ENCODE results near the gene SLC49A4.

SLC49A4 gene

GRCh38 chr3:122912772-122913538 lies 118.1 kb downstream of the SLC49A4 start:
- no peak for DNase-seq

DNA sequence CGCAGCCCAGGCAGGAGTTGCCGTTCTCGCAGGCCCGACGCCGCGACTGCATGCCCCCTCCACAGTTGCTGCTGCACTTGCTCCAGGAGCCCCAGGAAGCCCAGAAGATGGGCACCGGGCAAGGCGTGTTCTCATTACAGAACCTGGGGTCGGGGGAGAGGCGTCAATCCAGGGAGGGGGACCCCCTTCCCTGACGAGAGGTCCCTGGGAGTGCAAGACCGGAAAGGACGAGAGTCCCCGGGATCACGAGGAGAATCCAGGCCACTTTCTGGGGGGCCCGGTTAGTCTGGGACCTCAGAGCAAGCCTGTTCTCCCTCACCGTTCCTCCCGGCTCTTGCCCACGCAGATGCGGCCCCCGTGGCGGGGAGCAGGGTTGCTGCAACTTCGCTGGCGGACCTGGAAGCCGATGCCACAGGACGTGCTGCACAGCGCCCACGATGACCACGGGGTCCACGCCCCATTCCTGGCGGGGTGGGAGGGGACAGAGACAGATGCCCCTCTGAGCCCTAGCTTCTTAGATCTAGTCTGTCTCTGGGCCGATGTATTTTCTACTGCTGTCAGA lies 118.8 kb downstream of the SLC49A4 start:
- no peak for DNase-seq

- DNase-seq = no peak
Observed at GRCh38 chr3:122915300-122916055, 120.6 kb downstream of the SLC49A4 start.

- DNase-seq = no peak
Observed at GRCh38 chr3:122916084-122916483, 121.2 kb downstream of the SLC49A4 start.

- no peak for DNase-seq
Observed at GRCh38 chr3:122916580-122916979, 121.7 kb downstream of the SLC49A4 start.

DNA sequence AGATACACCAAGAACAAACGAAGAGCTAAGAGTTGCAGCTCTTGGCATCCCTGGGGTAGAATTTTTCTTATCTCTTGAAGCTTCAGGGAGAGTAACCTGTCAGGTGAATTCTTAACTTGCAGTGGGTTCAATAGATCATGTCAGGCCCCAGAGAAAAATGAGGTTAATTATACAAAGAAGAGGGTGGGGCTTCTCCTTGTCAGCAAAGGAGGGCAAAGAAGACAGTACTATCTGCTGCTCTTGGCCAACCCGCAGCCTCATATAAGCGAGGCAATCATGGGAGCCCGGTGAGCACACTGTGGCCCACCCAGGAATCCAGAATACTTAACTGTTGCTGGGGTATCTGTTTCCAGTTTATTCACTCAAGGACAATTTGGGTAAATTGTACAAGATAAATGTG lies 122.5 kb downstream of the SLC49A4 start:
- DNase-seq = no peak

DNA sequence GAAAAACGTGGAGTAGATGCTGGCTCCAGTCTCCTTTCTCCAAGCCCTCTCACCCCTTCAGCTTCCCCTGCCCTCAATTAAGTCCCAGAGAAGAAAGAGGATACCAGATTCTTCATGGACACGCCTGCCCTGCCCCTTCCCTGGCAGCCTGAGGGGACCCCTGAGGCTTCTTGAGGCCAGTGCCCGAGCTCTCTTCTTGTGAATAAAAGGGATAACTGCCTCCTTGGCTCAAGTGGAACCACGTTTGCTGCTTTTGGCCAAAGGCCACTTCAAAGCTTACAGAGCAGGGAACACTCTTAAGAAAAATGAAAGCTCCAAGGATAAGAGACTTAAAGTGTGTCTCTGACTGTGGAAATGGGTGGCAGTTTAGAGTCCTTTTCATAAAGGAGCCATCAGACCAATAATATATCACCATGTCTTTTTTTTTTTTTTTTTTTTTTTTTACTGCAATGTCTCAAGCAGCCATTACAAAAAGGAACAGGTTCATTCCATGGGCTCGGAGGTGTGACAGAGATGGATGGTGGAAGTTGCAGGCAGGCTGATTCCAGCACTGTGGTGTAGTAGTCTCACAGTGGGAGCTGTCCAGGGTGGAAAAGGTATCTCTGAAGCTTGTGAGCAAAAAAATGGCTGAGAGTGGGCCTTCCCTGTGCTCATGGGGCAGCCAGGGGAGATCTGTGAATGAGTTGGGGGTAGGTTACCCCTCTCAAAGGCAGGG lies 123.9 kb downstream of the SLC49A4 start:
- DNase-seq = no peak

GRCh38 chr3:122919291-122919610 lies 124.4 kb downstream of the SLC49A4 start:
- no peak for DNase-seq

GRCh38 chr3:122920986-122921385 lies 126.1 kb downstream of the SLC49A4 start:
- DNase-seq = no peak

DNA sequence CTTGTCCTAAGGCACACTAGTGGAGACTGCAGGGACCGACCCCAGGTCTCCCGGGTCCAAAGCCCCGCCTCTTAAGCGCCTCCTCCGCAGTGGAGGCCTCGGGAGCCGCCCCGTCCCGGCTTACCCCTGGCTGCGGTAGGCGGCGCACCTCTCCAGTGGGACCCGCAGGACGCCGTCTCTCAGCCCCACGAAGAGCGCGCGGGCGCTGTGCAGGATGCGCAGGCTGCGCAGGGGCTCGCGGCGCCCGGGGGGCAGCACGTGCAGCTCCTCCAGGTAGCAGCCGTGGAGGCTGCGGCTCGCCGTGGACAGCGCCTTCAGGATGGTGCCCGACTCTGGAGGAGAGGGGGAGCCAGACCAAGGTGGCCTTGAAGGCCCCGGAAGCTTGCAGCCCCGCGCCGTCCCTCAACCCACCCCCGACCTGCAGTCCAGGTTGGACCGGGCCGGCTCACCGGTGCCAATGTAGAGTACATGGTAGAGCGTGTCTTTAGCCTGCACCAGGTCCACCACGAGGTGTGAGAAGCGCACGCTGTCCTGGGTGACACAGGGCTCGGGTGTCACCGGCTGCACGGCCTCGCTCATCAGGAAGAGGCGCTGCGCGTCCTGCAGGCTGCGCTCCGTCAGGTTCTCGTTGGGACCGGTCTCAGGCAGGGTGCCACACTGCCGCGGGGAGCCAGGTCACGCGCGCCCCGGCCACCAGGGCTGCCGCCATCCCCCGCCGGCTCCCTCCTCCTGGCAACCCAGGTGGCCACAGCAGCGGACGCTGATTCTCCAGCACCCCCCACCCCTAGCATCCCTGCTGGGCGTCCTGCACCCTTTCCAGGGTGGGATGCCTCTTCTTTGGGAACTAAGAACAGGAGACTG lies 127.2 kb downstream of the SLC49A4 start:
- no peak for DNase-seq

DNA sequence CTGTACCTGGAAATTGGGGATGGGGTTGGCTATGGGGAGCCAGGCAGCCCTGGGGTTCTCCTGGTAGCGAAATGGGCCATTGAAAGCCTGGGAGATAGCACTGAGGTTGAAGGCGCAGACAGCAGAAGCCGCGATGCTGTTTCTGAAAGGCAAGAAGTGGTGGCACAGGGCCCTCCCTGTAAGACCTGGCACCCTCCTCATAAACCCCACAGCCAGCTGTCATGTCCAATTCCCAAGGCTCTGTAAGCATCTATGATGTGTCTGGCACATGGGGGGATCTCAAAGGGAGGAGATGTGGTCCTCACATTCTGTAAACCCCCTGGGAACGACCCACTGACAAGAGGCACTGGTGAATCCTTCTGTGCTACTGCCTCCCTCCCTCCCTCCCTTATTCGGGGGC lies 128.7 kb downstream of the SLC49A4 start:
- DNase-seq = no peak

- DNase-seq = no peak
Observed at GRCh38 chr3:122924056-122924455, 129.2 kb downstream of the SLC49A4 start.

- no peak for DNase-seq
Observed at GRCh38 chr3:122925756-122926155, 130.9 kb downstream of the SLC49A4 start.

GRCh38 chr3:122926322-122926721 lies 131.5 kb downstream of the SLC49A4 start:
- no peak for DNase-seq

DNA sequence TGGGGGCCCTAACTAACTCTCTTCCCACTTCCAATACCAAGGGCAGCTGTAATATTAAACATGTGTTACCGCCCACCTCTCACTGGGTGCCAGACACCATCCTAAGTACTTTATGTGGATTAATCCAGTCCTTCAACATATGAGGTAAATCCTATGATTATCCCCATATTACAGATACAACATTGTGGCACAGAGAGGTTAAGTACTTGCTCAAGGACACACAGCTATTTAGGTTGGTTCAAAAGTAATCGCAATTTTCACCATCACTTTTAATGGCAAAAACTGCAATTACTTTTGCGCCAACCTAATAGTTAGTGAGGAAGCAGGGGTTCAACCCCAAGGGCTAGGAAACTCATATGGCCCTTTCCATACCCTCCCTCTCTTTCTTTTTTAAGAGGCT lies 131.9 kb downstream of the SLC49A4 start:
- no peak for DNase-seq

- no peak for DNase-seq
Observed at GRCh38 chr3:122927726-122928125, 132.9 kb downstream of the SLC49A4 start.

DNA sequence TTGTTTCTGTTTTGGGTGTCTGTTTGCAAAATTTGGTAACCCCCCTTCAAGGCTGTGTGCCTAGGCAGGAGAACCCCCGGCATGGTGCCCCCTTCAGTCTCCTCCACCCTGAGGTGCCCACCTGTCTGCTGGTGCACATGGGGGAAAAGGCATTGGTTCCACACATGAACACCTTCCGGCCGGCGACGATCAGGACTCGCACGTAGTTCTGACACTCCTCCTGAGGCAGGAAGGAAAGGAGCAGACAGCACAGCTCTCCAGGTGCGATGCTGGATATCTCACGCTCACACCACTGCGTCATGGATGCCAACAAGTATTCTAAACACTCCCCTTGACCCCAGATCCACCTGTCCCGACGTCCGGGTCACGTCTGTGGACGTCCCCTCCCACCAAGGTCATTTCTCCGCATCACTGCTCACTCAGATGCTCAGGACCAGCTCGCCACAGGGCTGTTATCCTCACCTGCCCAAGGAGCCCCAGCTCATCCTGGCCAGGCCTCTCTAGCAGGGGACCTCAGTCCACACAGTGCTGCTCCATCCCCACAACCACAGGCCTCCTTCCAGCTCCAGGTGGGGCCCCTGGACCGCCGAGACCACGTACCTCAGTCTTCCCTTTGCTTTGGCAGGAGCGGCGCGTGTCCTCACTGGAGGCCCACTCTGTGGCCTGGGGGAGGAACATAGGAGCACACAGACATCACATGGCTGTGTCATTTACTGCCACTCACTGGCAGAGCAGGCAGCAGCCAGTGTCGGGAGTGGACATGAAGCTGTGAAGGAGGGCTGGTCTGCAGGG lies 133.7 kb downstream of the SLC49A4 start:
- no peak for DNase-seq

DNA sequence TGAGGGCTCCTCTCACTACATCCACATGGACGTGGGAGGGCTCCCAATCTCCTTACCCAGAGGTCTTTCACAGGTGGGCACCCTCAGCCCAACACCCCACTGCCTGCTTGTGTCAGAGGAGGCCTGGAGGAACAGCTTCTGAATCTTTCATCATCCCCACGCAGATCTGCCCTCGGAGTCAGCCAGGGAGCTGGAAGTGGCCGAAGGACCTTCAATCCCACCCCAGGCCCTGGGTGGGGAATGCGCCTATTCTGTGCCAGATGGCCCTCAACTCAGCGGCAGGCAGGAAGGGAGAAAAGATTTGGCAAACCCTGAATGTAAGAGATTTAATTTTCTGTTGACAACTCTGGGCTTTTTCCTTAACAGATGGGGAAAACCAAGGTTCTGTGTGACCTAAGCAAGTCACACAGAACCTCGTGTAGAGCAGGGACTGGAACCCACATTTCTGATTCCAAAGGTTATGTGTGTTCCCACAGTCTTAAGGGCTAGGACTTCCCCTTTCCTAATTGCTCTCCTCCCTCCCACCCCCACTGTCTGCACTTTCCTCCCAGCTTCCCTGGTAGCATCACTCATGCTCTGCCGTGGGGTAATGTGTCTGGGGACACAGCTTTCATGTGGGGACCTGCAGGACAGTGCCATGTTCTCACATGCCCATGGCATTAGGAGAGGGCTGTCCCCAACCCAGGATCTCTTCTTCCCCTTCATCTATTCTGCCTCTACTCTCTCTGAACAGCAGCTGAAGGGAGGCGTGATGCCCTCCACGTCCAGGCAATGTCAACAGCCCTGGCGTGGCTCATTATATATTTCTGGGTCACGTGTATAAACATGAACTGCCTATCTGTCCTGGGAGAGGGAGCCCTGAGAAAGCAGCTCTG lies 134.6 kb downstream of the SLC49A4 start:
- no peak for DNase-seq

GRCh38 chr3:122930063-122930997 lies 135.5 kb downstream of the SLC49A4 start:
- DNase-seq = no peak

All from NCI-H1694 treated with DMSO at 0.1 percent for 48 hours (cell line).